C4-2B (cell line): ENCODE results near the gene ARL17B.
"Not testable (repeated sequence)": the region's sequence is repeated elsewhere in the genome, so short reads cannot be mapped to it uniquely, and the experiment has no call there.

Experiments
- H3K27ac ChIP-seq: fragments of 450-650 bp; 2 replicates; pipeline ENCODE4 v1.5.1; 2017
- ZFX ChIP-seq: fragments of 450-650 bp; IDR thresholded peaks from 2 replicates; pipeline ENCODE4 v1.6.1; 2017

The ARL17B gene

DNA sequence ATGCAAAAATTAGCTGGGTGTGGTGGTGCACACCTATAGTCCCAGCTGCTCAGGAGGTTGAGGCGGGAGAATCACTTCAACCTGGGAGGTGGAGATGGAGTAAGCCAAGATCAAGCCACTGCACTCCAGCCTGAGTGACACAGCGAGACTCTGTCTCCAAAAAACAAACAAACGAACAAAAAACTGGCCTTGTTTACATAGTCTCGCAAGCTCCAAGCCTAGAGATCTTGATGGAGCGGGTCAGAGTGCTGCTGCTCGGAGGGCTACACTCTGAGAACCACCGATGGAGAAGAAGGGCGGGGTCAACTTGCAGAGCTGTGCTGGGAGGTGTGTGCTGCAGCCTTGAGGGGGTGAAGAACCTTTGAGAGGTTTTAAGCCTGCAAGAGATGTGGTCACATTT lies 130.2 kb downstream of the ARL17B start:
- not testable (repeated sequence) for H3K27ac ChIP-seq

DNA sequence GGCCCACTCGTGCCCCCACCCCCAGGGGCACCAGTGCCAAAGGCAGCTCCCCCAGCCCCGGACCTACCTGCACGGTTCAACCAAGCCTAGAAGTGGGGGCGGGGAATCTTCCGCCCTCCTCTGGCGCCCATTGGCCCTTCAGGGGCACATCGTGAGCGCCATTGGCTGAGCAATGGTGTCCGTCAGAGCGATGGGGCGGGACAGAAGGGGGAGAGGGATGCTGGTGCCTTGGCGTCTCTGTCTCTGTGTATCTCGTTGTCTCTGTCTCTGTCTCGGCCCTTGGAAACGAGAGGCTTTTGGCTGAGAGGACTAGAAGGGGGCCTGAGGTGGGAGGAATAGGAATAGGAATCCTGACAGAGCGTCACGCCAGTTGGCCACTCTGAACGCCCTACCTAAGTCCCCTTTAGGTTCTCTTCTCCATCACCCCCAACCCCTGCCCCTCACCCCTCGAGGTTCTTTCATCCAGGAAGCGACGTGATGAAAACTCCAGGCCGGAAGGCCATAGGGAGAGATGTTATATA lies 136.2 kb downstream of the ARL17B start:
- H3K27ac ChIP-seq: peak overlapping the region; percentile 56

GRCh38 chr17:46224864-46225263 lies 136.7 kb downstream of the ARL17B start:
- TF ChIP-seq ZFX: peak; percentile 42; the same call in 1 of the 2 replicates
- H3K27ac ChIP-seq: peak overlapping the region; percentile 56
